ENCODE results near the gene ZBTB20. TPM values are rescaled to one million over a fixed set of nuclear protein-coding genes. Genes with fewer than 3 reads are reported as not detected.

The ZBTB20 gene
- total and polyA plus RNA-seq, 2 of the 4 experiments (the other 2 are of a cell fraction): 0.75 to 14.7 TPM

- H2BK15ac ChIP-seq (ENCODE audit: low read depth, low read length): no peak overlapping the region
- H3K27me3 ChIP-seq (ENCODE audit: control insufficient read depth, insufficient read depth, low read length): no peaks in the 10 kb centered on the region
- DNase-seq: no peak
- no peak overlapping the region for H3K4ac ChIP-seq (ENCODE audit: low read depth, low read length)
- H4K8ac ChIP-seq (ENCODE audit: low read depth in 2 of 2, low read length in 2 of 2): no peak overlapping the region
- peaks cover 9 to 27% of the 10 kb centered on the region in 2 experiments; a peak in 3 of 4 replicates for H3K79me1 ChIP-seq (ENCODE audit: low read depth in 1 of 2, low read length in 2 of 2)
- intact Hi-C loops (cut with micrococcal nuclease): no loop called here
- ChIA-PET POLR2A (ENCODE audit: unreplicated experiment) (no interaction called here), CTCF (no interaction called here)
- H3K4me3 ChIP-seq (ENCODE audit: insufficient read depth, low read depth, low read length): no peak overlapping the region
- ATAC-seq (ENCODE audit: low read depth): no peak
- no peak overlapping the region for H3K14ac ChIP-seq (replicated peaks; ENCODE audit: low read depth, low read length)
- H2AK9ac ChIP-seq (replicated peaks; ENCODE audit: low read depth, low read length, poor library complexity): no peak overlapping the region
- H4K91ac ChIP-seq (ENCODE audit: insufficient read depth, low read depth, low read length): no peak overlapping the region
- H3K23ac ChIP-seq (ENCODE audit: low read depth, low read length): no peak overlapping the region
- H3K9me3 ChIP-seq (ENCODE audit: control insufficient read depth, insufficient read depth, low read length): no peaks in the 10 kb centered on the region
- no peak for TF ChIP-seq ELK1 (IDR thresholded peaks at IDR 0.05; ENCODE audit: borderline replicate concordance, low read depth, low read length)
- TF ChIP-seq RAD21 (IDR thresholded peaks at IDR 0.05; ENCODE audit: low read length): no peak
- no peak for TF ChIP-seq USF2 (IDR thresholded peaks at IDR 0.05; ENCODE audit: low read depth, low read length)
- TF ChIP-seq MAFK (IDR thresholded peaks at IDR 0.05; ENCODE audit: low read depth, low read length): no peak
- TF ChIP-seq POLR2A (IDR thresholded peaks at IDR 0.05; ENCODE audit: low read depth, low read length): no peak
- no peak for TF ChIP-seq FOS (IDR thresholded peaks at IDR 0.05; ENCODE audit: low read depth, low read length)
- TF ChIP-seq RFX5 (IDR thresholded peaks at IDR 0.05; ENCODE audit: low read depth, low read length): no peak
- H2BK20ac ChIP-seq (ENCODE audit: low read depth, low read length): no peak overlapping the region
- H3K9ac ChIP-seq (ENCODE audit: low read depth, low read length): no peak overlapping the region
- no peak overlapping the region for H3K4me2 ChIP-seq (ENCODE audit: low read depth, low read length)
- no peaks in the 10 kb centered on the region for H3K36me3 ChIP-seq (ENCODE audit: control insufficient read depth, insufficient read depth, low read length)
- in situ Hi-C loops (cut with MboI; ENCODE audit: low sequenced_read_pairs): no loop called here
- dilution Hi-C loops (cut with HindIII; ENCODE audit: low sequenced_read_pairs, unreplicated experiment): no loop called here
- H4K20me1 ChIP-seq (ENCODE audit: insufficient read depth, low read length): 0 out of 2 replicates have a peak, but pooled peaks cover 4% of the 10 kb centered on the region
- H3K18ac ChIP-seq (ENCODE audit: low read depth, low read length): no peak overlapping the region
- no peak overlapping the region for H3K27ac ChIP-seq (ENCODE audit: insufficient read depth, low read length)
- H2AK5ac ChIP-seq (ENCODE audit: low read depth, low read length): no peak overlapping the region
- H2BK5ac ChIP-seq (ENCODE audit: low read depth, low read length, poor library complexity, severe bottlenecking): no peak overlapping the region
- H3K4me1 ChIP-seq (ENCODE audit: control insufficient read depth, insufficient read depth, low read length): peaks cover 8% of the 10 kb centered on the region
- no TSS peak for BruUV-seq (replicated peaks)
- H4K5ac ChIP-seq (ENCODE audit: low read depth, low read length): no peak overlapping the region
- no peak overlapping the region for H3K56ac ChIP-seq (ENCODE audit: extremely low read depth, insufficient read depth, low read length)
- H2BK120ac ChIP-seq (ENCODE audit: low read depth, low read length): no peak overlapping the region; the same call in 1 of the 2 replicates
- H2AFZ ChIP-seq (replicated peaks; ENCODE audit: low read length, poor library complexity): no peak overlapping the region
- no CpG with 5 or more reads among the region's 1 CpG for WGBS, 2 experiments (ENCODE audit: extremely low coverage in 2 of 2, insufficient read length in 1 of 2)
- H3K9me1 ChIP-seq (ENCODE audit: insufficient read depth, low read length): peaks cover 4% of the 10 kb centered on the region; the same call in 1 of the 2 replicates
Measured at GRCh38 chr3:114556657-114557213, 590.4 kb downstream of the ZBTB20 start.

All from IMR-90 (cell line).